NCI-H2171 (cell line): ENCODE results near the gene DNAH12.
"Not testable (repeated sequence)": the region's sequence is repeated elsewhere in the genome, so short reads cannot be mapped to it uniquely, and the experiment has no call there.

Experiments
- DNase-seq: peaks from one replicate; lab custom pipeline; 2025; lab: John Stamatoyannopoulos, UW

The DNAH12 gene

GRCh38 chr3:57303520-57303919 lies 240.6 kb downstream of the DNAH12 start:
- not testable (repeated sequence) for DNase-seq

- DNase-seq, result no peak
Measured at GRCh38 chr3:57298041-57298440, 246.1 kb downstream of the DNAH12 start.

DNA sequence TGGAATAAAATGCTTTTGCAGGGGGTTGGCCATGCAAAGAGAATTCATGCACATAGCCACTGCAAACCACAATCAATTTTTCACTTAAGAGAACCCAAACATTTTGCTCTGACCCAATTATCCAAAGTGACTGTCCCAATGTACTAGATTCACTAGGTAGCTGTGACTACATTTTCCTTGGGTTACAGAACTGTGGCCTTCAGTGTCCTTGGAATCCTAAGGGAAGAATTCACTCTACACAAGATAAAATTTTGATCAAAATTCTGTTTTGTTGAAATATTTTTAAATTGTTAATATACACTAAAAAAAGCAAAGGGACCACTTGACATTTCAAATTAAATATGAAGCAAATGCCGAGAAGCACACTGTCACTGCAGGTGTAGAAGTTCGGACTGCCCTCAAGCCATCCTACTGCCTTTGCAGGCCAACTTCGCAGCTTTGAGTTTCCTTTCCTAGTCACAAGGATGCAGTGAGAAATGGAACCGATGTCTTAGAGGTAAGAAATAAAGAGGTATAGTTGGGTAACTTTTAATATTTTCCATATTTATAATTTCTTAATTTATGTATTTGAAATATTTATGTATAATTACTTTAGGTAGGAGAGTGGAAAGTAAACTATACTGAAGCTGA lies 251.1 kb downstream of the DNAH12 start:
- no peak for DNase-seq

DNA sequence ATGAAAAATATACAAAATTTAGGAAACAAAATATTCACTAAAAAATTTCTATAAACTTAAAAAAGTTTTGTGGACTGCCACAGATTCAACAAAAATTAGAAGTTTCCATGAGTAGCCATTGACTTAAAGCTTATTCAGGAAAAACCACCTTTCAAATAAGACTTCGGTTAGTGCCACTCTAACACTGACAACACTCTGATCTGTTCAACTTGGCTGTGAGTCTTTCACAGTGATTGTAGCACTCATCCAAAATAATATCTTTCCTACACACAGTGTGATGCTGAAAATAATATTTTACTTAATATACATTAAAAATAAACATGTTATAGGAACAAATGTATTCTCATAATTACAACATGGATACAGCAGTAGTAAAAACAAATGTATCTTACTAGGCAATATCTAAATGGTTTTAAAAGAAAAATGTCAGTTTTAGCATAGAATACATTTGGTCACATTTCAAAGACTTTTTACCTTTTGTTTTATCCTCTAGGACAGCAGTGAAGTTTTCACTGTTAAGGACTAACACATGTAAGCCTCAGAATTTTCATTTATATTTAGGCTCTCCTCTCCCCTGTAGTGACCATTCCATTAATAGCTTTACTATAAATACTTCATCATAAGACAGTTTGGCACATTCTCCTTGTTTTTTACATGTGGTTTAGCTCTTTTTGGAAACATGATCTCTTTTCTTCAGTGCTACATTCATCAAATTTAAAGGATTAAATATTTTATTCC lies 251.8 kb downstream of the DNAH12 start, which contains the start of gene ASB14:
ASB14 (minus strand) TSS at position 527 of the 738 bp plus-strand sequence. CDS start 652 bp downstream, outside the sequence.
- no peak for DNase-seq

DNA sequence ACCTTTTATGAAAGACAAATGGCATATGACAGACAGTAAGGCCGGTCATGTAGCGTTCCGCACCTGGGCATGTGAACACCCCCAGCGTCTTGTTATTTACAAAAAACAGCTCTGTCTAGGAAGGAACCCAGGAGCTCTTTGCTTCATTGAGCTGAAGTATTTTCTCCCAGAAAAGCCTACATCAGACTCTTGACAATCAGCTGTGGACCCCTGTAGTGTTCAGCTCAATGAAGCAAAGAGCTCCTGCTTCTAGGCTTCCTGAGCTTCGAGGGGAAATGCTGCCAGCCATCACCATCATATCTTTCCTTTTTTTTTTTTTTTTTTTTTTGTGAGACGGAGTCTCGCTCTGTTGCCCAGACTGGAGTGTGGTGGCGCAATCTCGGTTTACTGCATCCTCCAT lies 255.7 kb downstream of the DNAH12 start:
- DNase-seq, result no peak

GRCh38 chr3:57287205-57287604 lies 256.9 kb downstream of the DNAH12 start:
- DNase-seq, result no peak

DNA sequence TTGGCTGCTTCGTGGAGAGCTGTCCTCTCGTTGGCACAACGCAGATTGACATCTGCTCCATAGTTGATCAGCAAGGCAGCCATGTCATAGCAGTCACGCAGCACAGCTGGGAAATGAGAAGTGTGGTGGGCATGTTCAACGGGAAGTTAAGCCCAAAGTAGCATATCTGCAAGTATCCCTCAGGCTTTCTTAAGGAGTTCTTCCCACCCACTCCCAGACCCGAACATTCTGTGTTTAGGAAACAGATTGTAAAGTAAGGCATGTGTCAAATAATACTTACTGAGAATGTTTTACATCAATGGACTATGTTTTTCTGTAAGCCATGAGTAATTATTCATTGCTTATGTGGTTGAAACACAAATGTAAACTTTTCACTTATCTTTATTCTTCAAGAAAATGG lies 260.8 kb downstream of the DNAH12 start:
- no peak for DNase-seq

GRCh38 chr3:57281715-57282114 lies 262.4 kb downstream of the DNAH12 start:
- DNase-seq, result no peak

DNA sequence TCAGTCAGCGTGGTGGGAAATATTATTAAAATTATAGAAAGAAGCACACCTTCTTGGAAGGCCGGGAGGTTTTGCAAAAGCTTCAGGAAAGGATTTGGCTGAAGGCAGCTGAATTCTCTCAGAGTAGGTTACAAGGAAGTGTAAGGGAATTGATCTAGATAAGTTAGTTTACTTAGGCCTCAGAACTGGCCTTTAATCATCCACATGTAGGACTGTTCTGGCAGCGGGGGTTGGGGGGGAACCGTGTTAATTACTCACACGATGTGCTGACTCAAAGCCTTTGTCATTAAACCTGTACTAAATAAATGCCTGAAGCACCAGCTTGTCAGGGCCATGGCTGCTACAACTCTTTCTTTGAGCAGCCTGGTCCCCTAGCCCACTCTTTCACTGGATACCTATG lies 264.5 kb downstream of the DNAH12 start:
- DNase-seq, result no peak

- no peak for DNase-seq
Measured at GRCh38 chr3:57278237-57278636, 265.9 kb downstream of the DNAH12 start.

DNA sequence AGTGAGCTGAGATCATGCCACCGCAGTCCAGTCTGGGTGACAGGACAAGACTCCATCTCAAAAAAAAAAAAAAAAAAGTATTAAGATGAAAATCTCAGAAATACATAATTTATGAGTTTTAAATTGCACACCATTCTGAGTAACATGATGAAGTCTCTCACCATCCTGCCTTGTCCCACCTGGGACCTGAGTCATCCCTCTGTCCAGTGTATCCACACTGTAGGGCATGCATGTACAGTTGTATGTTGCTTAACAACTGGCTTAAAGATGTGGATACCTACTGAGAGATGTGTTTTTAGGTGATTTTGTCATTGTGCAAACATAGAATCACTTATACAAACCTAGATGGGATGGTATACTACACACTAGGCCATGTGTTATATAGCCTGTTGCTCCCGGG lies 268.8 kb downstream of the DNAH12 start:
- DNase-seq, result no peak

GRCh38 chr3:57274845-57275244 lies 269.3 kb downstream of the DNAH12 start:
- no peak for DNase-seq

DNA sequence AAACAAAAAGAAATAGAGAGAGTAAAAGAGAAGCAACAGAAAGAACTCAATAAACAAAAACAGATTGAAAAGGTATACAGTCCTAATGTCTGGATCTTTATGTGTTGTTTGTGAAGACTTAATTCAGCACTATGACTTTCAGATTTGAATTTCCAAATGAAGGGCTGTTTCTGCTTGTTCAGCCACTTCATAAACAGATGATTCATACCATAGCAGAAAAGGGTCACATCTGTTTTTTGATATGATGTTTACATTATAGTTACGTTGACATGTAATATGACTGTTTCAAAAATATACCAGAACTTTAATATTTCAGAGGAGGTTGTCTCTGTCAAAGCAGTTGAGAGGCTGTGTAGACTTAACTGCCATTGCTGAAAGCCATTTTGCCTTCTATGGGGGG lies 275.7 kb downstream of the DNAH12 start:
- DNase-seq, result no peak

DNA sequence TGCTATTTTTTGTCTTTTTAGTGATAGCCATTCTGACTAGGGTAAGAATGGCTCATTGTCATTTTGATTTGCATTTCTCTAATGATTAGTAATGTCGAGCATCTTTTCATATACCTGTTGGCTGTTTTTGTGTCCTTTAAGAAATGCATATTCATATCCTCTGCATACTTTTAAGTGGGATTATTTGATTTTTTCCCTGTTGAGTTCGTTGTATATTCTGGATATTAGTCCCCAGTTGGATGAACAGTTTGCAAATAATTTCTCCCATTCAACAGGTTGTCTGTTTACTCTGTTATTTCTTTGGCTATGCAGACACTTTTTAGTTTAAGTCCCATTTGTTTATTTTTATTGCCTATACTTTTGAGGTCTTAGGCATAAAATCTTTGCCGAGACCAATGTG lies 282.2 kb downstream of the DNAH12 start:
- DNase-seq, result no peak

GRCh38 chr3:57261119-57261518 lies 283.0 kb downstream of the DNAH12 start:
- no peak for DNase-seq

DNA sequence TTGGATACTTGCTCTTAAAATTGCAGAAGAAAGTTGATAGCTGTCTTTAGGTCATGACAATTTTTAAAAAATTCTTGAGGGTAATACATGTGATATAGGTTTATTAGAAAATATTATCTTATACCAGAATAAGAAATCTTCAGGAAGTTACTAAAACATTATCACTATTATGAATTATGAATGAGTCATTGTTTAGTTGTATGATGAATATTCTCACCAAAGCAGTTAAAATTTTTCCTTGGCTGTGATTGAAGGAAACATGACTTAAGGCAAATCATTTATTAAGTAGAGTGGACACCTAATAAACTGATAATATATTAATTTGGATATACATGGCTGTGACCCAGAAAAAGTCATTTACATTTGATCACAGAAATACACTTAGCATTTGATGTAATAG lies 286.5 kb downstream of the DNAH12 start:
- DNase-seq, result no peak

DNA sequence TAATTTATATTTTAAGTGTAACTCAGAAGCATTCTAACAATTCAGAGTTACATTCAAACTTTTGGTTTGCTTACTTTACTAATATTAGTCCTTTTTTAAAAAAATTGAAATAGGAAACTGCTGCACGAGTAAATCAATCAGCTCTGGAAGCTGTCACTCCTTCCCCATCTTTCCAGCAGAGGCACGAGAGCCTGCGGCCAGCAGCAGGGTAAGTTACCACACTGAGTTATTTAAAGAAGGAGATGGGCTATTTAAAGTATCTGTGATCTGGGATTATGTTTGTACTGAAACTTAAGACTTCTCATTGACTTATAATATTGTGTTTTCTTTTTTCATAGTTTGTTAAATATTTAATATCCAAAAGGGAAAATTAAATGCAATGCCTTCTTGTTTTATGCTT lies 287.3 kb downstream of the DNAH12 start:
- no peak for DNase-seq

GRCh38 chr3:57252404-57252803 lies 291.7 kb downstream of the DNAH12 start:
- DNase-seq, result no peak

- DNase-seq, result no peak
Measured at GRCh38 chr3:57244946-57245345, 299.2 kb downstream of the DNAH12 start.
